ENCODE measurements around the gene WDSUB1.

Gene WDSUB1

GRCh38 chr2:159285929-159286708 is at the start of gene WDSUB1:
TSS of gene WDSUB1 (minus strand) at chr2:159286703. CDS start at chr2:159283069, 3,634 bp downstream.
- peak; percentile 42 for DNase-seq

- DNase-seq, result no peak
Measured at GRCh38 chr2:159326569-159327255, 40.2 kb upstream of the WDSUB1 start.

- DNase-seq, result no peak
Measured at GRCh38 chr2:159322419-159322818, 35.9 kb upstream of the WDSUB1 start.

- no peak for DNase-seq
Measured at GRCh38 chr2:159317392-159318088, 31.0 kb upstream of the WDSUB1 start.

GRCh38 chr2:159307942-159308341 is 21.4 kb upstream of the WDSUB1 start:
- no peak for DNase-seq

- DNase-seq, result no peak
Measured at GRCh38 chr2:159300586-159300985, 14.1 kb upstream of the WDSUB1 start.

- no peak for DNase-seq
Measured at GRCh38 chr2:159298967-159299366, 12.5 kb upstream of the WDSUB1 start.

GRCh38 chr2:159297042-159297707 is 10.7 kb upstream of the WDSUB1 start:
- DNase-seq, result no peak

GRCh38 chr2:159292157-159292556 is 5.7 kb upstream of the WDSUB1 start:
- DNase-seq, result no peak

GRCh38 chr2:159290289-159290907 is 3.9 kb upstream of the WDSUB1 start:
- peak; percentile 39 for DNase-seq

- DNase-seq, result no peak
Measured at GRCh38 chr2:159287733-159288132, 1.2 kb upstream of the WDSUB1 start.

- peak; percentile 94 for DNase-seq
Measured at GRCh38 chr2:159286709-159287441, 372 bp upstream of the WDSUB1 start.

- no peak for DNase-seq
Measured at GRCh38 chr2:159285433-159285832, 1.1 kb downstream of the WDSUB1 start.

GRCh38 chr2:159283529-159283928 is 3.0 kb downstream of the WDSUB1 start:
- no peak for DNase-seq

GRCh38 chr2:159281002-159281401 is 5.5 kb downstream of the WDSUB1 start:
- DNase-seq, result no peak

GRCh38 chr2:159279700-159280099 is 6.8 kb downstream of the WDSUB1 start:
- DNase-seq, result no peak

- DNase-seq, result no peak
Measured at GRCh38 chr2:159275111-159275510, 11.4 kb downstream of the WDSUB1 start.

- no peak for DNase-seq
Measured at GRCh38 chr2:159272156-159272555, 14.3 kb downstream of the WDSUB1 start.

- DNase-seq, result no peak
Measured at GRCh38 chr2:159270744-159271379, 15.6 kb downstream of the WDSUB1 start.

GRCh38 chr2:159267921-159268320 is 18.6 kb downstream of the WDSUB1 start:
- DNase-seq, result no peak

- DNase-seq, result no peak
Measured at GRCh38 chr2:159266554-159266953, 19.9 kb downstream of the WDSUB1 start.
